SK-N-MC (cell line): ENCODE measurements around the gene DHX15.

Experiments
- EZH2 ChIP-seq: fragments of 200-600 bp; sonication (generic); IDR thresholded peaks from one replicate; pipeline ENCODE4 v1.6.1; 2017; ENCODE audit warnings: antibody characterized with exemption
- FOXP2 ChIP-seq: optimal IDR thresholded peaks from 2 replicates; pipeline ENCODE3; 2011; ENCODE audit warnings: mild to moderate bottlenecking, moderate library complexity; ENCODE audit not compliant: insufficient read depth; ENCODE audit errors: extremely low read length, control extremely low read depth
- POLR2AphosphoS5 ChIP-seq: IDR thresholded peaks from 2 replicates; pipeline ENCODE4 v1.6.1; 2012; ENCODE audit warnings: mild to moderate bottlenecking, low read depth, low read length, borderline replicate concordance

- TF ChIP-seq POLR2AphosphoS5 = no peak
- TF ChIP-seq EZH2 = no peak
- no peak for TF ChIP-seq FOXP2
These were observed 95.8 kb downstream of the DHX15 start for GRCh38 chr4:24488399-24489164.
